ENCODE measurements around the gene KLC1. TPM values are rescaled to one million over a fixed set of nuclear protein-coding genes. Genes with fewer than 3 reads are reported as not detected.

Gene KLC1
- total RNA-seq, 2 donors from 2014 or later, result 78.1 to 112 TPM

GRCh38 chr14:103743691-103744090 is 114.7 kb downstream of the KLC1 start:
- H3K9ac ChIP-seq (ENCODE audit: low read depth in 2 of 2, low read length in 2 of 2), result no peak overlapping the region
- no peak overlapping the region for H3K27ac ChIP-seq
- intact Hi-C loops (cut with DNase I), result no loop called here
- H3K9me3 ChIP-seq, result no peaks in the 10 kb centered on the region
- DNase-seq, result no peak
- TF ChIP-seq CTCF (IDR thresholded peaks at IDR 0.05), result no peak
- no peak overlapping the region for H3K4me3 ChIP-seq
- no peaks in the 10 kb centered on the region for H3K27me3 ChIP-seq
- H3K36me3 ChIP-seq, result no peaks in the 10 kb centered on the region
- H3K4me1 ChIP-seq, result no peaks in the 10 kb centered on the region

- Histone ChIP-seq H3K9me3 (no peaks in the 10 kb centered on the region), H3K9ac (ENCODE audit: low read depth in 2 of 2, low read length in 2 of 2) (no peak overlapping the region), H3K36me3 (no peaks in the 10 kb centered on the region), H3K27me3 (no peaks in the 10 kb centered on the region), H3K27ac (no peak overlapping the region), H3K4me3 (no peak overlapping the region), H3K4me1 (no peaks in the 10 kb centered on the region)
- TF ChIP-seq CTCF (IDR thresholded peaks at IDR 0.05), result no peak
- intact Hi-C loops (cut with DNase I), result no loop called here
- DNase-seq, result no peak
These were observed 115.8 kb downstream of the KLC1 start for GRCh38 chr14:103744621-103745395.

- no peak overlapping the region for H3K27ac ChIP-seq
- H3K27me3 ChIP-seq, result no peaks in the 10 kb centered on the region
- intact Hi-C loops (cut with DNase I), result no loop called here
- H3K9me3 ChIP-seq, result no peaks in the 10 kb centered on the region
- no peak overlapping the region for H3K4me3 ChIP-seq
- H3K9ac ChIP-seq (ENCODE audit: low read depth in 2 of 2, low read length in 2 of 2), result no peak overlapping the region
- TF ChIP-seq CTCF (IDR thresholded peaks at IDR 0.05), result no peak
- no peaks in the 10 kb centered on the region for H3K36me3 ChIP-seq
- no peak for DNase-seq
- no peaks in the 10 kb centered on the region for H3K4me1 ChIP-seq
These were observed 116.4 kb downstream of the KLC1 start for GRCh38 chr14:103745424-103745823.

GRCh38 chr14:103746701-103747100 is 117.7 kb downstream of the KLC1 start:
- no peak for DNase-seq
- TF ChIP-seq CTCF (IDR thresholded peaks at IDR 0.05), result no peak
- Histone ChIP-seq H3K27me3 (no peaks in the 10 kb centered on the region), H3K36me3 (no peaks in the 10 kb centered on the region), H3K4me1 (no peaks in the 10 kb centered on the region), H3K9me3 (no peaks in the 10 kb centered on the region), H3K9ac (ENCODE audit: low read depth in 2 of 2, low read length in 2 of 2) (no peak overlapping the region), H3K4me3 (no peak overlapping the region), H3K27ac (no peak overlapping the region)
- intact Hi-C loops (cut with DNase I), result no loop called here

- Histone ChIP-seq H3K9ac (ENCODE audit: low read depth in 2 of 2, low read length in 2 of 2) (peak overlapping the region in 1 of 2 donors; percentile 18), H3K9me3 (no peaks in the 10 kb centered on the region), H3K27ac (no peak overlapping the region), H3K36me3 (no peaks in the 10 kb centered on the region), H3K27me3 (no peaks in the 10 kb centered on the region), H3K4me1 (no peaks in the 10 kb centered on the region), H3K4me3 (no peak overlapping the region)
- DNase-seq, result no peak
- intact Hi-C loops (cut with DNase I), result no loop called here
- TF ChIP-seq CTCF (IDR thresholded peaks at IDR 0.05), result no peak
These were observed 119.5 kb downstream of the KLC1 start for GRCh38 chr14:103748534-103748857.

All from colonic mucosa (tissue), 4 donors.